ENCODE measurements around the gene MAEA.
"Not testable (repeated sequence)": the region's sequence is repeated elsewhere in the genome, so short reads cannot be mapped to it uniquely, and the experiment has no call there.

The MAEA gene

GRCh38 chr4:1335193-1335883 lies 45.6 kb downstream of the MAEA start:
- DNase-seq (ENCODE audit: low read depth), result not testable (repeated sequence)

- no peak for DNase-seq (ENCODE audit: low read depth)
These were observed 46.4 kb downstream of the MAEA start for GRCh38 chr4:1336088-1336491.

GRCh38 chr4:1337376-1337831 lies 47.7 kb downstream of the MAEA start:
- DNase-seq (ENCODE audit: low read depth), result peak; percentile 19

- no peak for DNase-seq (ENCODE audit: low read depth)
These were observed 48.5 kb downstream of the MAEA start for GRCh38 chr4:1337951-1338751.

GRCh38 chr4:1338752-1339414 lies 49.2 kb downstream of the MAEA start:
- DNase-seq (ENCODE audit: low read depth), result no peak

- no peak for DNase-seq (ENCODE audit: low read depth)
These were observed 49.8 kb downstream of the MAEA start for GRCh38 chr4:1339489-1339888.

- DNase-seq (ENCODE audit: low read depth), result no peak
These were observed 50.6 kb downstream of the MAEA start for GRCh38 chr4:1340181-1340747.

GRCh38 chr4:1340861-1341260 lies 51.2 kb downstream of the MAEA start:
- no peak for DNase-seq (ENCODE audit: low read depth)

GRCh38 chr4:1342003-1342402 lies 52.3 kb downstream of the MAEA start:
- DNase-seq (ENCODE audit: low read depth), result no peak

- no peak for DNase-seq (ENCODE audit: low read depth)
These were observed 55.0 kb downstream of the MAEA start for GRCh38 chr4:1344696-1345095.

GRCh38 chr4:1345903-1346780 lies 56.5 kb downstream of the MAEA start:
- DNase-seq (ENCODE audit: low read depth), result peak; percentile 32

GRCh38 chr4:1346781-1347409 lies 57.2 kb downstream of the MAEA start, which contains the start of gene UVSSA:
Gene UVSSA (plus strand): TSS chr4:1347208. CDS start chr4:1348092, 884 bp downstream.
- DNase-seq (ENCODE audit: low read depth), result peak; percentile 100

- DNase-seq (ENCODE audit: low read depth), result no peak
These were observed 57.7 kb downstream of the MAEA start for GRCh38 chr4:1347410-1347864.

GRCh38 chr4:1348014-1348513 lies 58.4 kb downstream of the MAEA start:
- DNase-seq (ENCODE audit: low read depth), result no peak

- DNase-seq (ENCODE audit: low read depth), result no peak
These were observed 59.1 kb downstream of the MAEA start for GRCh38 chr4:1348746-1349145.

GRCh38 chr4:1349359-1350168 lies 59.9 kb downstream of the MAEA start:
- DNase-seq (ENCODE audit: low read depth), result no peak

- DNase-seq (ENCODE audit: low read depth), result no peak
These were observed 60.5 kb downstream of the MAEA start for GRCh38 chr4:1350169-1350520.

GRCh38 chr4:1351854-1352566 lies 62.3 kb downstream of the MAEA start:
- peak; percentile 68 for DNase-seq (ENCODE audit: low read depth)

- DNase-seq (ENCODE audit: low read depth), result no peak
These were observed 62.8 kb downstream of the MAEA start for GRCh38 chr4:1352567-1352900.

All from T-helper 22 cell (primary cell).